ENCODE measurements around the gene MOBP. TPM values are rescaled to one million over a fixed set of nuclear protein-coding genes. Genes with fewer than 3 reads are reported as not detected.

Gene MOBP
- polyA plus RNA-seq, 1 donor (not counting 4 experiments of a cell fraction or from before 2014, with no cell fraction given): not detected

GRCh38 chr3:39515681-39516441, 48.4 kb downstream of the MOBP start:
- Histone ChIP-seq H2AFZ (ENCODE audit: control insufficient read depth, low read length) (no peak overlapping the region), H3K9ac (ENCODE audit: control insufficient read depth, extremely low read depth, insufficient read depth, low read length) (no peak overlapping the region), H3K9me3 (ENCODE audit: control insufficient read depth, low read depth, low read length) (no peaks in the 10 kb centered on the region), H3K27ac (ENCODE audit: control insufficient read depth, insufficient read depth, low read length) (no peak overlapping the region), H4K20me1 (ENCODE audit: control insufficient read depth, extremely low read depth, insufficient read depth, low read length) (no peaks in the 10 kb centered on the region), H3K9me1 (ENCODE audit: control insufficient read depth, extremely low read depth, insufficient read depth, low read length) (no peaks in the 10 kb centered on the region), H3K4me2 (ENCODE audit: control insufficient read depth, extremely low read depth, insufficient read depth, low read depth, low read length) (no peak overlapping the region), H3K4me3 (ENCODE audit: control insufficient read depth in 2 of 3, extremely low read depth in 1 of 3, insufficient read depth in 2 of 3, low read depth in 1 of 3, low read length in 3 of 3) (no peak overlapping the region), H3K36me3 (ENCODE audit: control insufficient read depth in 2 of 2, extremely low read depth in 1 of 2, insufficient read depth in 2 of 2, low read length in 2 of 2) (no peaks in the 10 kb centered on the region), H3K4me1 (ENCODE audit: control insufficient read depth, extremely low read depth, insufficient read depth, low read length) (no peaks in the 10 kb centered on the region), H3K79me2 (ENCODE audit: control insufficient read depth, insufficient read depth, low read length) (no peaks in the 10 kb centered on the region), H3K27me3 (ENCODE audit: control insufficient read depth, extremely low read depth, insufficient read depth, low read length) (peaks cover 8% of the 10 kb centered on the region)
- FAIRE-seq (no peak), DNase-seq (ENCODE audit: low read depth, low spot score) (no peak)
- dilution Hi-C loops (cut with MboI; ENCODE audit: extremely low pct_ligation_motif_present, low sequenced_read_pairs): no loop called here
- TF ChIP-seq CTCF (optimal IDR thresholded peaks at IDR 0.05 in 1 of 3, IDR thresholded peaks at IDR 0.05 in 1 of 3, conservative IDR thresholded peaks at IDR 0.05 in 1 of 3; ENCODE audit: extremely low read depth in 1 of 3, insufficient read depth in 2 of 3, low read length in 3 of 3) (no peak), EZH2 (IDR thresholded peaks at IDR 0.05; ENCODE audit: low read length) (no peak)

GRCh38 chr3:39519103-39519502, 51.6 kb downstream of the MOBP start:
- H3K9me3 ChIP-seq (ENCODE audit: control insufficient read depth, low read depth, low read length): no peaks in the 10 kb centered on the region
- H3K4me1 ChIP-seq (ENCODE audit: control insufficient read depth, extremely low read depth, insufficient read depth, low read length): no peaks in the 10 kb centered on the region
- DNase-seq (ENCODE audit: low read depth, low spot score) (no peak), FAIRE-seq (no peak)
- dilution Hi-C loops (cut with MboI; ENCODE audit: extremely low pct_ligation_motif_present, low sequenced_read_pairs): no loop called here
- no peaks in the 10 kb centered on the region for H4K20me1 ChIP-seq (ENCODE audit: control insufficient read depth, extremely low read depth, insufficient read depth, low read length)
- no peak overlapping the region for H2AFZ ChIP-seq (ENCODE audit: control insufficient read depth, low read length)
- TF ChIP-seq EZH2 (IDR thresholded peaks at IDR 0.05; ENCODE audit: low read length) (no peak), CTCF (optimal IDR thresholded peaks at IDR 0.05 in 1 of 3, IDR thresholded peaks at IDR 0.05 in 1 of 3, conservative IDR thresholded peaks at IDR 0.05 in 1 of 3; ENCODE audit: extremely low read depth in 1 of 3, insufficient read depth in 2 of 3, low read length in 3 of 3) (no peak)
- H3K79me2 ChIP-seq (ENCODE audit: control insufficient read depth, insufficient read depth, low read length): no peaks in the 10 kb centered on the region
- peaks cover 8% of the 10 kb centered on the region for H3K27me3 ChIP-seq (ENCODE audit: control insufficient read depth, extremely low read depth, insufficient read depth, low read length)
- H3K9ac ChIP-seq (ENCODE audit: control insufficient read depth, extremely low read depth, insufficient read depth, low read length): no peak overlapping the region
- H3K27ac ChIP-seq (ENCODE audit: control insufficient read depth, insufficient read depth, low read length): no peak overlapping the region
- no peak overlapping the region for H3K4me3 ChIP-seq (ENCODE audit: control insufficient read depth in 2 of 3, extremely low read depth in 1 of 3, insufficient read depth in 2 of 3, low read depth in 1 of 3, low read length in 3 of 3)
- no peaks in the 10 kb centered on the region for H3K9me1 ChIP-seq (ENCODE audit: control insufficient read depth, extremely low read depth, insufficient read depth, low read length)
- H3K4me2 ChIP-seq (ENCODE audit: control insufficient read depth, extremely low read depth, insufficient read depth, low read depth, low read length): no peak overlapping the region
- H3K36me3 ChIP-seq (ENCODE audit: control insufficient read depth in 2 of 2, extremely low read depth in 1 of 2, insufficient read depth in 2 of 2, low read length in 2 of 2): no peaks in the 10 kb centered on the region
